ENCODE results near the gene PCBP3.

GRCh38 chr21:45941338-45941710 lies 297.8 kb downstream of the PCBP3 start:
- TF ChIP-seq CTCF (optimal IDR thresholded peaks at IDR 0.05 in 1 of 3, IDR thresholded peaks at IDR 0.05 in 1 of 3, conservative IDR thresholded peaks at IDR 0.05 in 1 of 3; ENCODE audit: extremely low read depth in 1 of 3, insufficient read depth in 2 of 3, low read length in 3 of 3), result no peak
- TF ChIP-seq EZH2 (IDR thresholded peaks at IDR 0.05; ENCODE audit: low read length), result no peak
